UCSD-AML1 (cell line): ENCODE results near the gene JRKL.
A peak's percentile ranks its signal among the peaks of the same experiment; 100 is the strongest.

Experiments used
- DNase-seq: peaks from one replicate; lab custom pipeline; 2025; ENCODE audit not compliant: unreplicated experiment; lab: John Stamatoyannopoulos, UW

JRKL gene

GRCh38 chr11:96389720-96390487 lies at the start of gene JRKL, which contains the start of gene CCDC82:
Gene JRKL (plus strand): TSS chr11:96390013. CDS start chr11:96390650, 637 bp downstream.
Gene CCDC82 (minus strand): TSS chr11:96389912. CDS start chr11:96384747, 5,165 bp downstream.
- peak; percentile 96 for DNase-seq

DNA sequence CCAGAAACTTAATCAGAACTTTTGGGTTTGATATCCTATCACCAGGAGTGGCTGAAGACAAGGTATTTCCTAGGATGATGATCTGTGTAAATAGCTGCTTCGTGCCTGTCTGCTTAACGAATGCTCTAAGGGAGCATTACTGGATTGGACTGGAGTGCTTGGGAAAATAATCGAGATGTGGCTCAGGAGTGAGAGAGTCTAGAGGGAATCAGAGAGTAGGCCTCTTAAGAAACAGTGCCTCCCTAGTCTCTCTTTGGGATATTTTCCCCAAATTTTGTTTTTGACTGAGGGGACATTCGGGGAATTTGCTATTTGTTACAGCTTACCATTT lies 49.3 kb upstream of the JRKL start:
- no peak for DNase-seq

DNA sequence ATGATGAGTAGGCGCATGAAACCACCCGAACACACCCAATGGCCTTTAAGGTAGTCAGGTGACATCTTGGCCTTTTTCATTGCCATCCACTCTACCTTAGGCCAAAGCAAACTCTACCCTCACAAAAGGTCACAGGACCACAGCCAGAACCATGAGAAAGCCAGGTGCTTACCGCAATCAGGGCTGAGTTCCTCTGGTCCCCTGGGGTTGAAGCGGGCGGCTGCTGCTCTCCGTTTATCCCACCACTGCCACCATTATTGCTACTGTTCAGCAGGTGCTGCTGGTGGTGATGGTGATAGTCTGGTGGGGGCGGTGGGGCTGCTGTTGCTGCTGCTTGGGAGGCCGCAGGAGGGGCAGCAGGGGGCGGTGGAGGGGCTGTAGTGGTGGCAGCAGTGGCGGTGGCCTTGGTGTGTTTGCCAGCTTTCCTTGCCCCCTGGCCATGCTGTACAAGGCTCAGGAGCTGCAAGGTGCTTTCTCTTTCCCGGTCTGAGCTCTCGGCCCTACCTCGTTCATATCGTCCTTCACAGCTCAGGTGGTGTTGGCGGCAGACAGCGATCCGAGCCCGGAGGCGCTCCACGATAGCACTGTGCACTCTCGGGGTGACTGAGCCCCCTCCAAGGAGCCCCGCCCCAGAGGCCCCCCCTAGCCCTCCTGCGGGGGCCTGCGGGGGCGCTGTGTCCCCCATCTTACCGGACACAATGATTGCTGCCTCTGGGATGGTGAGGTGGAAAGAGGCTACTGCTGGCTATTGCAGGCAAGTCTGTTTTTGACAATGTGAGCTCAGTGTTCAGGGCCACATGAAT lies 48.4 kb upstream of the JRKL start:
- DNase-seq: peak; percentile 39

- DNase-seq: no peak
These were observed 47.5 kb upstream of the JRKL start for GRCh38 chr11:96342014-96342960.

DNA sequence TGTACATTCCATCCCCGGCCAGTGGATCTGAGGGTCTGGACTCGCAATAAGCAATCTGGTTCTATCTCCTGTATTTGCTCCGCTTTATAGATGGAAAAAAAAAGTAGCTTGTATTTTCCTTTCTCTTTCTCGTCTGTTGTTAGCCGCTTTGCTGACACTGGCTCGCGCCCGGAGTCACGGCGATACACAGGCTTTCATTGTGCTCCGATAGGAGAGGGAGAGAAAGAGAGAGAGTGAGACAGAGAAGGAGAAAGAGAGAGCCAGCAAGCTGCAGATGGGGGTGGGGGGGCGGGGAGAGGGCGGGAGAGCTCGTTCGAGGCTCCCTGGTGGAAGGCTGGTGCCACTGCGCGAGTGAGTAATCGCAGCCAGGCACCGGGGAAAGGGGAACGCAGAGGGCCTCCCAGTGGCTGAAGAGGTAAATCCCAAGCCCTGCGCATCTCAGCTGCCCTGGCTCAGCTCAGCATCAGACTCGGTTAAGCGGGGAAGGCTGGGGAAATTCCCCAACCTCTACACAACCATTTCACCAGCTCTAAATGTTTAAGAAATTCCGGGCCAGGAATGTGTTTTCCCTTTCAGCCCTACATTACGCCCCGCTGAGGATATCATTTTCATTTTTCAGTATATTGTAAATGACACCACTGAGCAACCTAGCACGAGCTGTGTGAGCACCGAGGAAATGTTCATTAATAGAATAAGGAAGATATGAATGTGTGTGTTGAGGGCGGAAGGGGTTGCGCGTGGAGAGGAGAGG lies 46.7 kb upstream of the JRKL start, which contains the start of gene MAML2:
Gene MAML2 (minus strand): TSS at position 235 of the 751 bp plus-strand sequence. CDS start 1,300 bp downstream, outside the sequence.
- peak; percentile 91 for DNase-seq

- no peak for DNase-seq
These were observed 33.0 kb upstream of the JRKL start for GRCh38 chr11:96356848-96357247.

GRCh38 chr11:96357794-96358193 lies 32.0 kb upstream of the JRKL start:
- DNase-seq: no peak

GRCh38 chr11:96358321-96358720 lies 31.5 kb upstream of the JRKL start:
- DNase-seq: no peak

- no peak for DNase-seq
These were observed 28.0 kb upstream of the JRKL start for GRCh38 chr11:96361778-96362177.

- DNase-seq: no peak
These were observed 24.3 kb upstream of the JRKL start for GRCh38 chr11:96365493-96365892.

DNA sequence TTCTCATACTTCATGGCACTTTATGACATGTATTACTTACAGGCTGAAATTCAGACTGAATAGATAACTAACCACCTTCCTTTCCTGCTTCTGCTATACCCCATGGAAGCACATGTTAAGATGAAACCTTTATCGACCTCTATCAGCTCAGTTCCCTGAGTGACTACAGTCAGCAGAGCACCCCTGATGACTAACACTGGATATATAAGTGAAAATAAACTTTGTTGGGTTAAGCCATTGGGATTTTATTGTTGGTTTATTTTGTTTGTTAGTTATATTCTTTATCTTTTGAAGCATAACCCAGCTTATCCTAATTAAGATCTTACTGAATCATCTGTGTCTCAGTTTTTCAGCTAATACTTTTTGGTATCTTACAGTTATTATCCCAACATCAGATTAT lies 23.8 kb upstream of the JRKL start:
- DNase-seq: no peak

DNA sequence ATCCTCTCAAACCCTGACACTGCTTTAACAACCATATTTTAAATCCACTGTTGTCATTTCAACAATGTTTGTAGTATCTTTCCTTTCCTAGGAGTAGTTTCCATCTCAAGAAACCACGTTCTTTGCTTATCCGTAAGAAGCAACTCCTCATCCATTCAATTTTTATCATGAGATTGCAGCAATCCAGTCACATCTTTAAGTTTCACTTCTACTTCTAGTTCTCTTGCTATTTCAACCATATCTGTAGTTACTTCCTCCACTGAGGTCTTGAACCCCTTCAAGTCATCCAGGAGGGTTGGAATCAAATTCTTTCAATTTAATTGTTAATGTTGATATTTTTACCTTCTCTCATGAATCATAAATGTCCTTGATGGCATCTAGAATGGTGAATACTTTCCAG lies 22.5 kb upstream of the JRKL start:
- no peak for DNase-seq

GRCh38 chr11:96373826-96374225 lies 16.0 kb upstream of the JRKL start:
- no peak for DNase-seq

- no peak for DNase-seq
These were observed 13.0 kb upstream of the JRKL start for GRCh38 chr11:96376796-96377195.

DNA sequence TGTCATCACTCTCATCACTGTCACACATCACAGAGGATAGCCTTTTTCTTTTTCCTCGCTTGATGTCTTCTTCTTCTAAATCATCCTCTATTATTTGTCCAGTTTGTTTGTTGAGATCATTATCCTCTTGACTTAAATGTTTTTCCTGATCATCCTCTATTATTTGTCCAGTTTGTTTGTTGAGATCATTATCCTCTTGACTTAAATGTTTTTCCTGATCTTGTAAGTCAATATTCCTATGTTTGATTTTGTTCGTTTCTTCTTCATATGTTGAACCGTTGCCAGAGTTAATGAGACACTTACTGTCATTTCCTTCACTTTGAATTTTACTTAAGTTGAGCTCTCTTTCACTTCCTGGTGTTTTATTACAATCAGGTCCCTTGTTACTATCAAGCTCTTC lies 5.7 kb upstream of the JRKL start:
- no peak for DNase-seq

- DNase-seq: no peak
These were observed 4.6 kb upstream of the JRKL start for GRCh38 chr11:96385187-96385586.

- DNase-seq: no peak
These were observed 708 bp upstream of the JRKL start for GRCh38 chr11:96388891-96389719.

DNA sequence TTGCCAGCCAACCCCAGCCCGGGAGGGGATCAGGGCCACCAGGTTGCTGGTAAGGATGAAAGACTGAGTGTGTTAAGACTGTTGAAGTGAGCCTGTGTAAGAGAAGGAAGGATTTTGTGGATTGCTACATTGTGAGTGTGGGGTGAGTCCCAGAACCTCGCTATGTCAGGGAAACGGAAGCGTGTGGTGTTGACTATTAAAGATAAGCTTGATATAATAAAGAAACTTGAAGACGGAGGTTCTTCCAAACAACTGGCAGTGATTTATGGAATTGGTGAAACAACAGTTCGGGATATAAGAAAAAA lies 627 bp downstream of the JRKL start:
- DNase-seq: no peak

GRCh38 chr11:96391698-96392307 lies 2.0 kb downstream of the JRKL start:
- no peak for DNase-seq
